Measurements from ENCODE around the gene ZNF561. TPM values are rescaled to one million over a fixed set of nuclear protein-coding genes. Genes with fewer than 3 reads are reported as not detected.

ZNF561 gene
- total and polyA plus RNA-seq, 4 donors, result 17.0 to 53.2 (median 26.3) TPM

DNA sequence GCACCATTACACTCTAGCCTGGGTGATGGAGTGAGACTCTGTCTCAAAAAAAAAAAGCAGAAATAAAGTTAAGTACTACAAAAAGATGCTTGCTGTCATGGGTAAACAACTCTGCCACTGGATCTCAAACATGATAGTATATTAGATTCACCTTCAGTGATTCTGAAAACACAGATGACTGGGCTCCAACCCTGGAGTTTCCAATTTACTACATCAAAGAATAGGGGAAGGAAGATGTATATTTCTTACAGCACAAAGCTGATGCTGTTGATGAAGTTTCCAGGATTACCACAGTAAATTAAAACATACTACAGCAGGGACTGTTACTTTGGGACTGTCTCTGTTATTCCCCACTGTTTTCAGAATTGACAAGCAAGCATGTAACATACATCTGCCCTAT lies 5.2 kb downstream of the ZNF561 start:
- ATAC-seq (ENCODE audit: insufficient read depth, low FRiP score) (no peak), DNase-seq (no peak)
- H3K9me3 ChIP-seq (ENCODE audit: control insufficient read depth in 4 of 4, insufficient read depth in 3 of 4, low read length in 3 of 4), result peaks cover 4 to 31% (median 26%) of the 10 kb centered on the region in 4 donors
- no peaks in the 10 kb centered on the region for H3K27me3 ChIP-seq (ENCODE audit: control insufficient read depth in 3 of 3, insufficient read depth in 3 of 3, low read length in 2 of 3)
- H3K9ac ChIP-seq (ENCODE audit: insufficient read depth in 1 of 2, low read length in 2 of 2), result no peak overlapping the region
- H3K4me1 ChIP-seq (ENCODE audit: control insufficient read depth in 5 of 5, insufficient read depth in 5 of 5, low read length in 5 of 5), result peaks cover 0 to 8% (median 0%) of the 10 kb centered on the region in 5 donors
- peaks cover 54 to 85% (median 72%) of the 10 kb centered on the region in 4 donors for H3K36me3 ChIP-seq (ENCODE audit: control insufficient read depth in 4 of 4, insufficient read depth in 4 of 4, low read length in 4 of 4)
- TF ChIP-seq, protein P1, sequence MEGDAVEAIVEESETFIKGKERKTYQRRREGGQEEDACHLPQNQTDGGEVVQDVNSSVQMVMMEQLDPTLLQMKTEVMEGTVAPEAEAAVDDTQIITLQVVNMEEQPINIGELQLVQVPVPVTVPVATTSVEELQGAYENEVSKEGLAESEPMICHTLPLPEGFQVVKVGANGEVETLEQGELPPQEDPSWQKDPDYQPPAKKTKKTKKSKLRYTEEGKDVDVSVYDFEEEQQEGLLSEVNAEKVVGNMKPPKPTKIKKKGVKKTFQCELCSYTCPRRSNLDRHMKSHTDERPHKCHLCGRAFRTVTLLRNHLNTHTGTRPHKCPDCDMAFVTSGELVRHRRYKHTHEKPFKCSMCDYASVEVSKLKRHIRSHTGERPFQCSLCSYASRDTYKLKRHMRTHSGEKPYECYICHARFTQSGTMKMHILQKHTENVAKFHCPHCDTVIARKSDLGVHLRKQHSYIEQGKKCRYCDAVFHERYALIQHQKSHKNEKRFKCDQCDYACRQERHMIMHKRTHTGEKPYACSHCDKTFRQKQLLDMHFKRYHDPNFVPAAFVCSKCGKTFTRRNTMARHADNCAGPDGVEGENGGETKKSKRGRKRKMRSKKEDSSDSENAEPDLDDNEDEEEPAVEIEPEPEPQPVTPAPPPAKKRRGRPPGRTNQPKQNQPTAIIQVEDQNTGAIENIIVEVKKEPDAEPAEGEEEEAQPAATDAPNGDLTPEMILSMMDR (IDR thresholded peaks at IDR 0.05; ENCODE audit: control extremely low read depth, extremely low read depth), result no peak
- H3K27ac ChIP-seq (ENCODE audit: low read depth in 1 of 2, low read length in 1 of 2), result no peak overlapping the region
- H3K4me3 ChIP-seq, result no peak overlapping the region

DNA sequence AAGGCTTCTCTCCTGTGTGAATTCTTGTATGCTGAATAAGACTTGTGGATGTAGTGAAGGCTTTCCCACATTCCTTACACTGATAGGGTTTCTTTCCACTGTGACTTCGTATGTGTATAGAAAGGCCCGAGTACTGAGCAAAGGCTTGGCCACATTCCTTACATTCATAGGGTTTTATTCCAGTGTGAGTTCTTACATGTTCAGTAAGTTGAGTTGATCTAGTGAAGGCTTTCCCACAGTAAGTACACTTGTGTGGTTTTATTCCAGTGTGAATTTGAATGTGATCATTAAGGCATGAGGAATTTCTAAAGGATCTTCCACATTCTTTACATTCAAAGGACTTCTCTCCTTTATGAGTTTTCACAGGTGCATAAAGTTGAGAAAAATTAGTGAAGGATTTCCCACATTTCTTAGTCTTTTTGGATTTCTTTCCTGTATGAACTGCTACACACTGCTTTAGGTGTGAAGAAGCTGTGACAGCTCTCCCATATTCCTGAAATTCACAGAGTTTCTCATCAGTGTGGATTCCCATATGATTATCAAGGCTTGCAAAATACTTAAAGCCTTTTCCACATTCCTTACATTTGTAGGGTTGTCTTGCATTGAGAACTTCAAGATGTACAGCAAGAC lies 10.4 kb downstream of the ZNF561 start:
- Histone ChIP-seq H3K9me3 (ENCODE audit: control insufficient read depth in 4 of 4, insufficient read depth in 3 of 4, low read length in 3 of 4) (peaks cover 7 to 53% (median 32%) of the 10 kb centered on the region in 4 donors), H3K4me3 (no peak overlapping the region), H3K36me3 (ENCODE audit: control insufficient read depth in 4 of 4, insufficient read depth in 4 of 4, low read length in 4 of 4) (peaks cover 37 to 75% (median 64%) of the 10 kb centered on the region in 4 donors), H3K4me1 (ENCODE audit: control insufficient read depth in 5 of 5, insufficient read depth in 5 of 5, low read length in 5 of 5) (no peaks in the 10 kb centered on the region), H3K27me3 (ENCODE audit: control insufficient read depth in 3 of 3, insufficient read depth in 3 of 3, low read length in 2 of 3) (no peaks in the 10 kb centered on the region), H3K27ac (ENCODE audit: low read depth in 1 of 2, low read length in 1 of 2) (no peak overlapping the region), H3K9ac (ENCODE audit: insufficient read depth in 1 of 2, low read length in 2 of 2) (no peak overlapping the region)
- TF ChIP-seq, protein P1 (IDR thresholded peaks at IDR 0.05; ENCODE audit: control extremely low read depth, extremely low read depth), result no peak
- ATAC-seq (ENCODE audit: insufficient read depth, low FRiP score) (no peak), DNase-seq (no peak)
- 96 to 97% methylated on average over 2 of the region's 2 CpGs for WGBS, 2 donors

DNA sequence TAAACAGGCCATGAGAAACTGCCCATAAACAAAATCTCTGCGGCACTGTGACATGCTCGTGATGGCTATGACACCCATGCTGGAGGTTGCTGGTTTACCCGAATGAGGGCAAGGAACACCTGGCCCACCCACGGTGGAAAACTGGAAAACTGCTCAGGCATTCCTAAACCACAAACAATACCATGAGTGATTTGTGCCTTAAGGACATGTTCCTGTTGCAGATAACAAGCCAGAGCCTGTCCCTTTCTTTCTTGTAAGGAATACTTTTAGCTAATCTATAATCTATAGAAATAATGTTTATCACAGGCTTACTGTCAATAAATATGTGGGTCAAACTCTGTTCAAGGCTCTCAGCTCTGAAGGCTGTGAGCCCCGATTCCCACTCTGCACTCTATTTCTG lies 12.1 kb downstream of the ZNF561 start:
- Histone ChIP-seq H3K4me3 (no peak overlapping the region), H3K9me3 (ENCODE audit: control insufficient read depth in 4 of 4, insufficient read depth in 3 of 4, low read length in 3 of 4) (peaks cover 7 to 57% (median 32%) of the 10 kb centered on the region in 4 donors), H3K4me1 (ENCODE audit: control insufficient read depth in 5 of 5, insufficient read depth in 5 of 5, low read length in 5 of 5) (no peaks in the 10 kb centered on the region), H3K27me3 (ENCODE audit: control insufficient read depth in 3 of 3, insufficient read depth in 3 of 3, low read length in 2 of 3) (no peaks in the 10 kb centered on the region), H3K27ac (ENCODE audit: low read depth in 1 of 2, low read length in 1 of 2) (no peak overlapping the region), H3K36me3 (ENCODE audit: control insufficient read depth in 4 of 4, insufficient read depth in 4 of 4, low read length in 4 of 4) (peaks cover 33 to 58% (median 51%) of the 10 kb centered on the region in 4 donors), H3K9ac (ENCODE audit: insufficient read depth in 1 of 2, low read length in 2 of 2) (no peak overlapping the region)
- no peak for ATAC-seq (ENCODE audit: insufficient read depth, low FRiP score)
- WGBS, 2 donors, result 95 to 97% methylated on average over 5 of the region's 5 CpGs
- TF ChIP-seq, protein P1 (IDR thresholded peaks at IDR 0.05; ENCODE audit: control extremely low read depth, extremely low read depth), result no peak
- DNase-seq, result no peak

DNA sequence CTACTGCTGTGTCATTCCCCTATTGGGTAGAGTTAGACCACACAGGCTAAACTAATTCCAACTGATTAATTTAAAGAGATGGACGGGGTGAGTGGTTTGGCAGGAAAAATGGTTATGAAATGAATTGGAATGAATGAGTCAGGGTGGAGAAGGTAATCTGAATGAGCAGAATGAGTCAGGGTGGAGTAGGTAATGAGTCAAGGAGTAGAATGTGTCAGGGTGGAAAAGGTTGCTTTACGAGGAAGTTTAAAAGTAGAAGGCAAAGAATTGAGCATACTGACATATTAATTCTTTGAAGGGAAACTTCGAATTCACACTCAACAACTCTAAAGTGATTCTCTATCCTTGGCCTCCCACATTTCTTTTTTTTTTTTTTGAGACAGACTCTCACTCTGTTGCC lies 24.0 kb downstream of the ZNF561 start:
- Histone ChIP-seq H3K9me3 (ENCODE audit: control insufficient read depth in 4 of 4, insufficient read depth in 3 of 4, low read length in 3 of 4) (peaks cover 0 to 13% (median 6%) of the 10 kb centered on the region in 4 donors), H3K9ac (ENCODE audit: insufficient read depth in 1 of 2, low read length in 2 of 2) (no peak overlapping the region), H3K4me3 (no peak overlapping the region), H3K27ac (ENCODE audit: low read depth in 1 of 2, low read length in 1 of 2) (no peak overlapping the region), H3K4me1 (ENCODE audit: control insufficient read depth in 5 of 5, insufficient read depth in 5 of 5, low read length in 5 of 5) (no peaks in the 10 kb centered on the region), H3K36me3 (ENCODE audit: control insufficient read depth in 4 of 4, insufficient read depth in 4 of 4, low read length in 4 of 4) (no peaks in the 10 kb centered on the region), H3K27me3 (ENCODE audit: control insufficient read depth in 3 of 3, insufficient read depth in 3 of 3, low read length in 2 of 3) (no peaks in the 10 kb centered on the region)
- no peak for ATAC-seq (ENCODE audit: insufficient read depth, low FRiP score)
- DNase-seq, result no peak
- TF ChIP-seq, protein P1 (IDR thresholded peaks at IDR 0.05; ENCODE audit: control extremely low read depth, extremely low read depth), result no peak
- WGBS, 2 donors, result 83 to 89% methylated on average over 3 of the region's 3 CpGs

All from lung (tissue), 12 donors.